NCI-H524 treated with DMSO at 0.1 percent for 48 hours (cell line): ENCODE data around the gene OR5AP2.
"Not testable (repeated sequence)": the region's sequence is repeated elsewhere in the genome, so short reads cannot be mapped to it uniquely, and the experiment has no call there.

Experiments used
- DNase-seq: peaks from one replicate; lab custom pipeline; 2025; lab: John Stamatoyannopoulos, UW

The OR5AP2 gene

DNA sequence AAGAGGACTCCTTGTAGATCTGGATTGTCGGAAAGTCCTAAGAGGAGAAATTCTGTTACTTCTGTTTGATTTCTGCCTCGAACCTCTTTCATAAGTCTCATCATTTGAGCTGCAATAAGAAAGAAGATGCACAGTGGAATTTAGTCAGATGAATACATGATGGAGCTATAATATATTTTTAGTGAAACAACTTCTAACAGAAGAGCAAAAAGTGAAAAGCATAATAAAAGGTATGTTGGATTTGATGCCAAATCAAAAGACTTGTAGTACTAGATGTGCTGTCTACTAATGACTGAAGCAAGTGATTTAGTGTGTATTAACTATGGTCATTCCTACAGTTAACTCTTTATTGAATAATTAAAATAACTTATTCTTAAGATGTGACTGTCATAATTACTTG lies at the start of gene OR5AP2:
Gene OR5AP2, minus strand, starts transcription at position 101 of the 400 bp plus-strand sequence. Its CDS starts 0 bp downstream, at position 101.
- no peak for DNase-seq

DNA sequence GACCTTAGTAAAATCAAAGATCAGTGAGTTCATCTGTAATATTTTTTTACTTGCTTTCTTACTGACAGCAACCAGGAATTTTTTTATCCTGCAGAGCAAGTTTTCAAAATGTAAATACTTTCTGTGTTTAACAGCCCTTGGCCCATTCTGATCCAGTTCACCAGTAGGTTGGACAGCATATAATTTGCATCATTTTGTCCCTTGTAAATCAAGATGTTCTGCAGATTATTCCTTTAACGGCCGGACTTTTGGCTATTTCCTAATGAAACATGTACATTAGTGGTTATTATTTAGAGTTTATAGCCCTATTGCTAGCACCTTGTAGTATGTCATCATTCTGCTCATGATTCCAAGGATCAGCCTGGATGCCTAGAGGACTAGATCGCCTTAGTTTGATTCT lies 48.9 kb upstream of the OR5AP2 start:
- DNase-seq = not testable (repeated sequence)

DNA sequence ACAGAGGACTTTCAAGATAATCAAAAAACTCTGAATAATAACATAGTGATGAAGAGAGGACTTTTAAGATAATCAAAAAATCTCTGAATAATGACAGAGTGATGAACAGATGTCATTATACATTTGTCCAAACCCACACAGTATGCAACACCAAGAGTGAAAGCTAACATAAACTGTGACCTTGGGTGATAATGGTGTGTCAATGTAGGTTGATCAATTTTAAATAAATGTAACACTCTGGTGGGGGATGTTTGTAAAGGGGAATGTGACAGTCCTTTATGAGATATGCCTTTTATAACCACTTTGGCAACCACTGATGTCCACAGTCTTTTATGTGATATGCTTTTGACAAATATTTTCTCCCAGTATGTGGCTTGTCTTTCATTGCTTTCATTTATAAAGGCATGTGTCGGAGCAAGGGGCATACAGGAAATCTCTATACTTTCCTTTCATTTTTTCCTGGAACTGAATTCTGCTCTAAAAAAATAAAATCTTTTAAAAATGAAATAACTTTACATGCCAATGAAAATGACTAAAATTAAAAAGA lies 46.4 kb upstream of the OR5AP2 start:
- no peak for DNase-seq

DNA sequence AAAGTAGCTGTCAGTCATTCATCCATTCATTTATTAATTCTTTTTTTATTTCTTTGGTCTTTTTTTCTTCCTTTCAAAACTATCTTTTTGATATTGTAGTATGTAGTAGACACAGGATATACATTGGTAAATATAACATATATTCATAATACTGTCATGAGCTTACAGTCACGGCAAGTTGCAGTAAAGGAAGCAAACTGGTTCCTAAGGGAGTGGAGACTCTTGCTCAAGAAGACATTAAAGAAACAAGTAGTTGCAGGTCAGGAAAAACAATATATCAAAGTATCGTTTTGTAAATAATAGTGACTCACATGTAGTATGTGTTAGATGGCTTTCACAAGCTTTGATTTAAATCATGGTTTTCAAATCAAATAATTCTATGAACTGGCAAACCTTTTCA lies 28.7 kb upstream of the OR5AP2 start:
- no peak for DNase-seq

DNA sequence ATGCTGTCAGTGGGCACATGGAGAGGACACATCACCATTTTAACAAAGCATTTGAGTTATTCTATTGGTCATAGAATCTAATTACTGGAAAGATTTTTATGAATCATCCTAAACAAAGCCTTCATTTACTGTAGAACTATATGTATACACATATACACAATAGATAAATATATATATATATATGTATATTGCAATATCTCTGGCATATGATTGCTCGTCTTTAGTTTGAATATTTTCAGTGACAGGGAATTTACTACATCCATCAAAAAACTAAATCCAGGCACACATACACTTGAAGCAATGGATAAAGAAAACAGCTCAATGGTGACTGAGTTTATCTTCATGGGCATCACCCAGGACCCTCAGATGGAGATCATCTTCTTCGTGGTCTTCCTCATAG lies 21.1 kb upstream of the OR5AP2 start, which contains the start of gene OR5AR1:
Gene OR5AR1, plus strand, starts transcription at position 301 of the 400 bp plus-strand sequence. Its CDS starts 0 bp downstream, at position 301.
- DNase-seq = no peak

DNA sequence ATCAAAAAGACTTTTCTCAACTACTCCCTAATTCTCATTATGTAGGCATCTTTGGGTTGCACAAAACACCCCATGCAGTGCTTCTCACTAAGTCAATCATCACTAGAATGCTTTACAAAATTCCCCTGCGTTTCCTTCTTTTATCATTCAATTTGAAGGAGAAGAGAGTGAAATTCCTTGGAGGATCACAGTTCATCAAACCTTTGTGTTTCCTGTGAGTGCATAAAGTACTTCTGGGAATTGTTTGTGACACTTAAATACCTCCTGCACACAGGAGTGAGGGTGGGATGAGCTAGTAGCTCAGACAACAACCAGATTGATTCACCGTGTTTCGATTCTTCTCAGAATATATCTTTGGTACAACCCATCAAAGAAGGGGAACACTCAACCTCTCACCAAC lies 17.5 kb upstream of the OR5AP2 start:
- DNase-seq = no peak

DNA sequence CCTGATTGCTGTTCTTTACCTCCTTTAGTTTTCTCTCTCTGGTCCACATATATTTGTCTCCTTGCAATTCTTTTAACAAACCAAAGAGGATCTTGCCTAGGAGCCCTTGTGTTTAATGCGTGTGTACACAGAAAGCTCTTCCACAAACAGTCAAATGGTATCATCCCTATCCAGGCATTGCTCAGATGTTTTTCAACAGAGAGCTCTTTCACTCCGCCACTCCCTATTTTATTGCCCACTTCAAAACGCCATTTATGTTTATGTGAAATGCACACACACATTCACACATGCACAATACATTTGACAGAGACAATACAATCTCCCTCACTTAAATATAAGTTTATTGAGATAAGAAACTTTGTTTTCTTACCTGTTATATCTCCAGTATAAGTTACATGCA lies 4.7 kb downstream of the OR5AP2 start:
- no peak for DNase-seq

DNA sequence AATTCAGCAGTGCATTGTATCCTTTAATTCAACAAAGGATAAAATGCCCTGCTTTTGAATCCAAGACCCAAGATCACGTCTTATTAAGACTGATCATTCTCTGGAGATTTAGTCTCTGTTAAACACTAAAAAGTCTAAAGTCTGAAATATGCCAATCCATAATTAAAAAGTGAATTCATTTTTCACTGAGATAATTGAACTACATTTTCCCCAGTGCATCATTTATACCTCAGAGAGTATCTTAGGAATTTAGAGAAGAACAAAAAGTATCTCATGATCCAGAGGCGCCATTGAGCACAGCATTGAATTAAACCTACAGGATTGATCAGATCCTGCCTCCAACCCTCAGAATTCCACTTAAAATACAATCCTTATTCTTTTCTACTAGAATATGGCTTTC lies 5.4 kb downstream of the OR5AP2 start:
- DNase-seq = no peak

DNA sequence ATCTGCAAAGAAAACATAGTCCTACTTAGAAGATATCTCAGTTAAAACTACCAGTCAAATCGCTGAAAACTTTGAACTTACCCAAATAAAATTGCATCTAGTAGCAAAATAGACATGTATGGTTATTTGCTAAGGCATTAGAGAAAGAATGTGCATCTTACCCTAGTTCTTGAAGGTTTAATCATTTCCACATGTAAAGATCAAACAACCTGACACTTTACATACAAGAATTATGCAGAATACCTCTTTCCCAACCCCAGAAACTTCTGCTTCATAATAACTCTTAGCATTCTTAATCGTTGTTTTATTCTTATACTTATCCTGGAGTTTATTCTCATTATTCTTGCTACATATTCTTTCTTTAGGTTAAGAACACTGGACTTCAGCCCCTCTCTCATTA lies 9.9 kb downstream of the OR5AP2 start:
- no peak for DNase-seq

DNA sequence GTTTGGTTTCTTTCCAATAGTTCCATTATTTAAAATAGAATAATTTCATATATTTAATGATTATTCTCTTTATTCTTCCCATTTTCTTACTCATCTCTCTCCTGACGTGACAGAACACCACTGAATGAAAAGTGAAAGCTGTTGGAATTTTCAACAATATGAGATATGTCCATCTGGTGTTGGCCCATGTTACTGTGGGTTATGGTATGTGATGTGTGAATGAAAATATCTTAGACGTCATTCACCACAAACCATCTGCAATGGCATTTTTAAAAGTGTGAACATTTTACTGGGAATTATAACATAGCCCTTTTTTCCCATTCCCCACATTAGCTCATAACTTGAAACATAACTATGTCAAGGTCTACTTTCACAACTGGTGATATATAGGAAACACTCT lies 16.3 kb downstream of the OR5AP2 start:
- no peak for DNase-seq

DNA sequence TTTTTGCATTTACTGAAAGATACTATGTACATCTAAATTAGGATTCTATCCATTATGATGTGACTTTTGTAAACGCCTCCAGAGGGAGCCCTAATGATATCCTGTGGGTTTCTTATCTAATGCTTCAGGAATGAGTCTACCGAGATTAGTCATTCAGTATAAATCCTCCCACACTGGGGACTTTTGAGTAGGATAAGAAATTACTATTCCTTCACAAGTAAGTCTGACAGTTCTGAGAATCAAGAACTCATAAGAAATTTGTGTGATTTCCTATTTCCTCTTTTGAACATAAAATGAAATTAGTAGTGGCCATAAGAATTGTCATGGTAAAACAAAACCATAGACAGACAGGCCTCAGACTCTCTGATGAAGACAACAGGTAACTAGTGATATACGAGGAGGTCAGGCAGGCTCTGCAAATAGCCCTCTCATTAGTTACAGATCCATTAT lies 17.6 kb downstream of the OR5AP2 start:
- DNase-seq = no peak

DNA sequence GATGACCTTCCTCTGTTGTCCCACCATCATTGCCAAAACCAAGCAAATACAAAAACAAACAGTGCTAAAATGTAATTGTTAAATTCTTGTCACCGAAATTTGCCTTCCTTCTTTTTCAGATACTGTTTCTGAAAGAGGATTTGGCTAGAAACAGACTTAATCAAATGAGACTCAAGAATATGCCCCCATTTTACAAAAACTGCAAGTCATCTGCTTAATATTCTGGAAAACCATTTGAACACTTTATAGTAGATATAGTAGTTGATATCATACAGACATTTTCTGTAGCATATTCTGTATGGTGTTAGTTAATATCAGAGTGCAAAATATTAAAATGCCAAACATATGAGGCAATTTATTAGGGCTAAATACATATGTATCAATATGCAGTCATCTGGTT lies 31.1 kb downstream of the OR5AP2 start:
- DNase-seq = no peak

DNA sequence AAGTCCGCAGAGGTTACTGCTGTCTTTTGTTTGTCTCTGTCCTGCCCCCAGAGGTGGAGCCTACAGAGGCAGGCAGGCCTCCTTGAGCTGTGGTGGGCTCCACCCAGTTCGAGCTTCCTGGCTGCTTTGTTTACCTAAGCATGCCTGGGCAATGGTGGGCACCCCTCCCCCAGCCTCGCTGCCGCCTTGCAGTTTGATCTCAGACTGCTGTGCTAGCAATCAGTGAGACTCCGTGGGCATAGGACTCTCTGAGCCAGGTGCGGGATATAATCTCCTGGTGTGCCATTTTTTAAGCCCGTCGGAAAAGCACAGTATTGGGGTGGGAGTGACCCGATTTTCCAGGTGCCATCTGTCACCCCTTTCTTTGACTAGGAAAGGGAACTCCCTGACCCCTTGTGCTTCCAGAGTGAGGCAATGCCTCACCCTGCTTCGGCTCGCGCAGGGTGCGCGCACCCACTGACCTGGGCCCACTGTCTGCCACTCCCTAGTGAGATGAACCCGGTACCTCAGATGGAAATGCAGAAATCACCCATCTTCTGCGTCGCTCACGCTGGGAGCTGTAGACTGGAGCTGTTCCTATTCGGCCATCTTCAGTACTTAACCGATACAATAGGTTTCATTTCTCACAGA lies 50.0 kb downstream of the OR5AP2 start:
- DNase-seq = not testable (repeated sequence)
